HepG2 (cell line): Measurements from ENCODE around the gene MAT2A. TPM values are rescaled to one million over a fixed set of nuclear protein-coding genes. Genes with fewer than 3 reads are reported as not detected.

Experiments
- BATF2 ChIP-seq: sonication (generic); formaldehyde crosslinking; IDR thresholded peaks from 2 replicates; pipeline ENCODE4 v1.8.0; 2022; ENCODE audit warnings: mild to moderate bottlenecking, missing genetic modification reagents, moderate library complexity
- BRF2 ChIP-seq: sonication (generic); formaldehyde crosslinking; IDR thresholded peaks from 2 replicates; pipeline ENCODE4 v1.8.1; 2022; ENCODE audit warnings: mild to moderate bottlenecking, missing genetic modification reagents
- HMGA1 ChIP-seq: sonication (generic); formaldehyde crosslinking; conservative IDR thresholded peaks from 2 replicates; pipeline ENCODE4 v1.4.0; 2020; ENCODE audit warnings: missing genetic modification reagents
- KMT2B ChIP-seq: IDR thresholded peaks from 2 replicates; pipeline ENCODE4 v1.6.1; 2016; ENCODE audit warnings: missing genetic modification reagents, missing compliant biosample characterization
- LBX2 ChIP-seq: sonication (generic); formaldehyde crosslinking; IDR thresholded peaks from 2 replicates; pipeline ENCODE4 v1.5.0; 2020; ENCODE audit warnings: missing genetic modification reagents, mild to moderate bottlenecking, borderline replicate concordance
- LCORL ChIP-seq, 2 experiments: fragments of 450-650 bp in 1 of 2; sonication (generic) in 1 of 2; formaldehyde crosslinking in 1 of 2; IDR thresholded peaks; 2 replicates each; pipeline versions ENCODE4 v1.5.0 to v1.6.1; 2017 to 2020; ENCODE audit warnings: antibody characterized with exemption in 1 of 2, missing genetic modification reagents in 1 of 2
- MAX ChIP-seq: IDR thresholded peaks from 2 replicates; pipeline ENCODE4 v1.6.1; 2012; ENCODE audit warnings: inconsistent platforms
- MLXIP ChIP-seq: sonication (generic); formaldehyde crosslinking; IDR thresholded peaks from 2 replicates; pipeline ENCODE4 v1.9.0; 2021; ENCODE audit warnings: missing genetic modification reagents, borderline replicate concordance
- SIN3A ChIP-seq: IDR thresholded peaks from 2 replicates; pipeline ENCODE4 v1.6.1; 2011; ENCODE audit warnings: low read depth, mild to moderate bottlenecking, control low read depth, low read length, borderline replicate concordance
- TEF ChIP-seq: sonication (generic); formaldehyde crosslinking; IDR thresholded peaks from 2 replicates; pipeline ENCODE4 v1.5.0; 2020; ENCODE audit warnings: missing genetic modification reagents
- TOE1 ChIP-seq: sonication (generic); formaldehyde crosslinking; IDR thresholded peaks from 2 replicates; pipeline ENCODE4 v1.4.0; 2020; ENCODE audit warnings: mild to moderate bottlenecking, missing genetic modification reagents
- YY1 ChIP-seq: IDR thresholded peaks from 2 replicates; pipeline ENCODE4 v1.6.1; 2011; ENCODE audit warnings: low read length, low read depth, moderate library complexity, mild to moderate bottlenecking; ENCODE audit not compliant: insufficient read depth, insufficient replicate concordance
- ZBTB49 ChIP-seq: sonication (generic); formaldehyde crosslinking; IDR thresholded peaks from 2 replicates; pipeline ENCODE4 v1.4.0; 2020; ENCODE audit warnings: missing genetic modification reagents, borderline replicate concordance
- ZFP62 ChIP-seq: sonication (generic); formaldehyde crosslinking; IDR thresholded peaks from 2 replicates; pipeline ENCODE4 v1.4.0; 2020; ENCODE audit warnings: missing genetic modification reagents
- ZNF10 ChIP-seq: sonication (generic); formaldehyde crosslinking; IDR thresholded peaks from 2 replicates; pipeline ENCODE4 v1.4.0; 2020; ENCODE audit warnings: mild to moderate bottlenecking, low read depth, missing genetic modification reagents, borderline replicate concordance
- ZNF101 ChIP-seq: sonication (generic); formaldehyde crosslinking; IDR thresholded peaks from 2 replicates; pipeline ENCODE4 v1.4.0; 2020; ENCODE audit warnings: mild to moderate bottlenecking, low read depth, missing genetic modification reagents, borderline replicate concordance
- ZNF3 ChIP-seq: IDR thresholded peaks from 2 replicates; pipeline ENCODE4 v1.7.0; 2017; ENCODE audit warnings: inconsistent platforms
- polyA plus RNA-seq, 8 experiments: library from polyadenylated mRNA; depleted of rRNA in 3 of 8; stranded (reverse) in 7 of 8; unstranded in 1 of 8; fragments of >200 nt; fragmentation: Illumina TruSeq in 4 of 8; extraction: Trizol in 4 of 8; gene quantifications; 2 replicates each; pipeline versions ENCODE4 v1.2.1 to v1.2.3, GENCODE V29; 2011 to 2016; ENCODE audit warnings: low read depth in 4 of 8, missing spikeins in 1 of 8, mixed read lengths in 1 of 8; ENCODE audit not compliant: insufficient read depth in 1 of 8
- total RNA-seq, 5 experiments: library from RNA; depleted of rRNA; stranded (reverse); fragments of >200 nt; fragmentation: Illumina TruSeq; extraction: Trizol; gene quantifications; 2 replicates each; pipeline ENCODE4 v1.2.3, GENCODE V29; 2016; ENCODE audit warnings: low read depth in 1 of 5

The MAT2A gene
- total and polyA plus RNA-seq, 2 of the 13 experiments (the other 11 are each of a cell fraction or from before 2014, with no cell fraction given), result 155 to 331 TPM

- peak; percentile 88 for TF ChIP-seq MAX
- TF ChIP-seq ZNF101 (CRISPR knock-in tag), result no peak
- no peak for TF ChIP-seq ZNF3 (CRISPR knock-in tag)
- TF ChIP-seq YY1, result peak; percentile 66
- no peak for TF ChIP-seq HMGA1 (CRISPR knock-in tag)
- no peak for TF ChIP-seq MLXIP (CRISPR knock-in tag)
- peak; percentile 2; the same call in 1 of the 2 replicates for TF ChIP-seq KMT2B (CRISPR knock-in tag)
- no peak for TF ChIP-seq ZNF10 (CRISPR knock-in tag)
- no peak for TF ChIP-seq ZFP62
- TF ChIP-seq SIN3A, result no peak
- TF ChIP-seq TEF, result no peak
- 0 out of 2 replicates have a peak, but pooled peaks have one; percentile 4 for TF ChIP-seq TOE1
- TF ChIP-seq BRF2, result no peak
- no peak for TF ChIP-seq LCORL (IDR thresholded peaks at IDR 0.05)
- no peak; the same call in none of the 2 replicates for TF ChIP-seq LCORL (CRISPR knock-in tag; IDR thresholded peaks at IDR 0.05)
- no peak for TF ChIP-seq BATF2 (CRISPR knock-in tag)
- no peak; the same call in 1 of the 2 replicates for TF ChIP-seq ZBTB49 (CRISPR knock-in tag)
- TF ChIP-seq LBX2 (CRISPR knock-in tag), result peak; percentile 73; the same call in 1 of the 2 replicates
These were observed 1.1 kb upstream of the MAT2A start (continued) for GRCh38 chr2:85537600-85538506.
